SH-SY5Y (cell line): ENCODE results near the gene VRTN.

Experiments
- GATA2 ChIP-seq: IDR thresholded peaks from 2 replicates; pipeline ENCODE4 v1.6.1; 2011; ENCODE audit warnings: mild to moderate bottlenecking, low read depth, low read length
- GATA3 ChIP-seq: IDR thresholded peaks from 2 replicates; pipeline ENCODE4 v1.6.1; 2011; ENCODE audit warnings: low read depth, mild to moderate bottlenecking, low read length, moderate library complexity

GRCh38 chr14:74314576-74314975 lies 33.7 kb upstream of the VRTN start:
- no peak for TF ChIP-seq GATA2
- no peak for TF ChIP-seq GATA3
